SK-N-MC (cell line): ENCODE results near the gene SCN3B.

Experiments
- EZH2 ChIP-seq: fragments of 200-600 bp; sonication (generic); IDR thresholded peaks from one replicate; pipeline ENCODE4 v1.6.1; 2017; ENCODE audit warnings: antibody characterized with exemption
- POLR2AphosphoS5 ChIP-seq: IDR thresholded peaks from 2 replicates; pipeline ENCODE4 v1.6.1; 2012; ENCODE audit warnings: mild to moderate bottlenecking, low read depth, low read length, borderline replicate concordance

- TF ChIP-seq EZH2 (no peak), POLR2AphosphoS5 (no peak)
These were observed 25.3 kb downstream of the SCN3B start for GRCh38 chr11:123628936-123629683.
